ENCODE data around the gene XIRP2. TPM values are rescaled to one million over a fixed set of nuclear protein-coding genes. Genes with fewer than 3 reads are reported as not detected.

The XIRP2 gene
- total and polyA plus RNA-seq, 2 of the 8 experiments (the other 6 are each of a cell fraction or from before 2014, with no cell fraction given): 0.11 TPM; not detected in 1

GRCh38 chr2:167049659-167050058 is 161.4 kb downstream of the XIRP2 start (continued):
- TF ChIP-seq SUZ12 (IDR thresholded peaks at IDR 0.05; ENCODE audit: low read length): no peak
- no peak for TF ChIP-seq POLR2A (IDR thresholded peaks at IDR 0.05; ENCODE audit: control extremely low read depth in 1 of 2, low read depth in 2 of 2, low read length in 2 of 2)
- TF ChIP-seq JUND (IDR thresholded peaks at IDR 0.05; ENCODE audit: low read length): no peak

Data from H1 (cell line).